ENCODE data around the gene CACNA1H.

GRCh38 chr16:1261131-1261892 is 108.4 kb downstream of the CACNA1H start:
- TF ChIP-seq, protein P1, sequence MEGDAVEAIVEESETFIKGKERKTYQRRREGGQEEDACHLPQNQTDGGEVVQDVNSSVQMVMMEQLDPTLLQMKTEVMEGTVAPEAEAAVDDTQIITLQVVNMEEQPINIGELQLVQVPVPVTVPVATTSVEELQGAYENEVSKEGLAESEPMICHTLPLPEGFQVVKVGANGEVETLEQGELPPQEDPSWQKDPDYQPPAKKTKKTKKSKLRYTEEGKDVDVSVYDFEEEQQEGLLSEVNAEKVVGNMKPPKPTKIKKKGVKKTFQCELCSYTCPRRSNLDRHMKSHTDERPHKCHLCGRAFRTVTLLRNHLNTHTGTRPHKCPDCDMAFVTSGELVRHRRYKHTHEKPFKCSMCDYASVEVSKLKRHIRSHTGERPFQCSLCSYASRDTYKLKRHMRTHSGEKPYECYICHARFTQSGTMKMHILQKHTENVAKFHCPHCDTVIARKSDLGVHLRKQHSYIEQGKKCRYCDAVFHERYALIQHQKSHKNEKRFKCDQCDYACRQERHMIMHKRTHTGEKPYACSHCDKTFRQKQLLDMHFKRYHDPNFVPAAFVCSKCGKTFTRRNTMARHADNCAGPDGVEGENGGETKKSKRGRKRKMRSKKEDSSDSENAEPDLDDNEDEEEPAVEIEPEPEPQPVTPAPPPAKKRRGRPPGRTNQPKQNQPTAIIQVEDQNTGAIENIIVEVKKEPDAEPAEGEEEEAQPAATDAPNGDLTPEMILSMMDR (IDR thresholded peaks at IDR 0.05; ENCODE audit: extremely low read depth in 1 of 2, insufficient read depth in 1 of 2, low read depth in 1 of 2, low read length in 2 of 2), result no peak
- TF ChIP-seq MAX (IDR thresholded peaks at IDR 0.05; ENCODE audit: insufficient read depth, insufficient read length), result no peak
- TF ChIP-seq EZH2 (IDR thresholded peaks at IDR 0.05; ENCODE audit: borderline replicate concordance, low read depth, low read length, severe bottlenecking), result peak; percentile 44
- TF ChIP-seq POLR2A (IDR thresholded peaks at IDR 0.05; ENCODE audit: low read depth, low read length), result no peak
- TF ChIP-seq JUN (IDR thresholded peaks at IDR 0.05; ENCODE audit: borderline replicate concordance, insufficient read depth, insufficient read length, low read depth), result no peak
- no peak for TF ChIP-seq POLR2AphosphoS5 (IDR thresholded peaks at IDR 0.05; ENCODE audit: insufficient read depth, low read depth, low read length)
- no peak for TF ChIP-seq GATA2 (IDR thresholded peaks at IDR 0.05; ENCODE audit: insufficient read depth, insufficient read length, low read depth, low read length)

All from endothelial cell of umbilical vein (primary cell).